Fibroblast of lung (primary cell): ENCODE measurements around the gene GREB1.

Source experiments
- CTCF ChIP-seq, 2 donors: IDR thresholded peaks in 1 of 2; conservative IDR thresholded peaks in 1 of 2; 1 replicate in 1 of 2; 2 replicates in 1 of 2; pipeline ENCODE4 v1.5.1; 2011 to 2012; ENCODE audit warnings: low read length in 2 of 2, control low read depth in 1 of 2, inconsistent platforms in 1 of 2, low read depth in 1 of 2, mild to moderate bottlenecking in 1 of 2
- EZH2 ChIP-seq: IDR thresholded peaks from 2 replicates; pipeline ENCODE4 v1.5.1; 2012; ENCODE audit warnings: low read length, control low read depth, mild to moderate bottlenecking; ENCODE audit errors: missing control alignments

GRCh38 chr2:11642972-11643371 lies 109.1 kb downstream of the GREB1 start:
- TF ChIP-seq CTCF (conservative IDR thresholded peaks at IDR 0.05 in 1 of 2, IDR thresholded peaks at IDR 0.05 in 1 of 2; ENCODE audit: low read depth in 1 of 2, low read length in 2 of 2) = no peak
- TF ChIP-seq EZH2 = no peak
